GM19328 (cell line): Measurements from ENCODE around the gene GADL1.

Experiments
- ATAC-seq: cut with Tn5 transposase; IDR thresholded peaks from one replicate; pipeline ENCODE4 v1.9.1; 2021; ENCODE audit warnings: mild to moderate bottlenecking, moderate library complexity; ENCODE audit not compliant: unreplicated experiment

GADL1 gene

GRCh38 chr3:30730967-30731366 is 163.5 kb downstream of the GADL1 start:
- no peak for ATAC-seq

- ATAC-seq = no peak
Observed at GRCh38 chr3:30729936-30730335, 164.5 kb downstream of the GADL1 start.

GRCh38 chr3:30729512-30729911 is 164.9 kb downstream of the GADL1 start:
- no peak for ATAC-seq

- no peak for ATAC-seq
Observed at GRCh38 chr3:30728143-30728542, 166.3 kb downstream of the GADL1 start.

GRCh38 chr3:30724863-30725262 is 169.6 kb downstream of the GADL1 start:
- no peak for ATAC-seq

GRCh38 chr3:30723211-30723610 is 171.2 kb downstream of the GADL1 start:
- ATAC-seq = no peak

- ATAC-seq = no peak
Observed at GRCh38 chr3:30721314-30721634, 173.2 kb downstream of the GADL1 start.

GRCh38 chr3:30720586-30721313 is 173.7 kb downstream of the GADL1 start:
- no peak for ATAC-seq

- ATAC-seq = no peak
Observed at GRCh38 chr3:30719536-30719935, 174.9 kb downstream of the GADL1 start.

- no peak for ATAC-seq
Observed at GRCh38 chr3:30713885-30714503, 180.5 kb downstream of the GADL1 start.

- ATAC-seq = no peak
Observed at GRCh38 chr3:30712991-30713390, 181.5 kb downstream of the GADL1 start.

GRCh38 chr3:30711867-30712266 is 182.6 kb downstream of the GADL1 start:
- no peak for ATAC-seq

- no peak for ATAC-seq
Observed at GRCh38 chr3:30711151-30711550, 183.3 kb downstream of the GADL1 start.

- ATAC-seq = no peak
Observed at GRCh38 chr3:30710017-30710416, 184.4 kb downstream of the GADL1 start.

- no peak for ATAC-seq
Observed at GRCh38 chr3:30708472-30708871, 186.0 kb downstream of the GADL1 start.

- no peak for ATAC-seq
Observed at GRCh38 chr3:30707825-30708224, 186.6 kb downstream of the GADL1 start.

- ATAC-seq = no peak
Observed at GRCh38 chr3:30704931-30705890, 189.2 kb downstream of the GADL1 start.

- no peak for ATAC-seq
Observed at GRCh38 chr3:30702828-30703397, 191.5 kb downstream of the GADL1 start.

GRCh38 chr3:30702038-30702827 is 192.2 kb downstream of the GADL1 start:
- no peak for ATAC-seq

- no peak for ATAC-seq
Observed at GRCh38 chr3:30700702-30701321, 193.6 kb downstream of the GADL1 start.
